HCT116 (cell line): Measurements from ENCODE around the gene ZNF91. TPM values are rescaled to one million over a fixed set of nuclear protein-coding genes. Genes with fewer than 3 reads are reported as not detected.

ENCODE experiments used
- ATAC-seq: fragments of 200-7000 bp; cut with Tn5 transposase; 2 replicates; pipeline ENCODE4 v1.9.1; 2020; ENCODE audit warnings: mild to moderate bottlenecking, moderate library complexity
- BruUV-seq: library from RNA; stranded (reverse); fragments of 400-500 nt; replicated peaks from 2 replicates; lab custom pipeline; 2021; lab: Mats Ljungman, UMichigan
- CTCF ChIA-PET: fragments of 300-600 bp; sonication (Branson Sonifier 250); formaldehyde crosslinking; loops from one replicate; lab custom pipeline; 2021; ENCODE audit warnings: antibody characterized with exemption; lab: Charles Lee
- POLR2A ChIA-PET: fragments of 300-600, 350-600 bp; sonication (Branson Sonifier 250); formaldehyde crosslinking; loops from one replicate; lab custom pipeline; 2021; ENCODE audit warnings: antibody characterized with exemption; lab: Charles Lee
- RAD21 ChIA-PET, 2 experiments: fragments of 300-600 bp; sonication (Branson Sonifier 250); formaldehyde crosslinking; loops; one replicate each; lab custom pipeline; 2023; ENCODE audit warnings: low total read pairs in 2 of 2; ENCODE audit not compliant: uncharacterized antibody in 2 of 2, unreplicated experiment in 2 of 2, low non-redundant PET in 1 of 2; lab: Charles Lee
- DNase-seq: peaks from one replicate; pipeline ENCODE4 v3.0.0-alpha.2; 2010; ENCODE audit warnings: low read depth, low spot score
- H2AFZ ChIP-seq: fragments of 200-600 bp; shearing (Covaris generic), sonication (generic); 2 replicates; pipeline ENCODE4 v1.6.1; 2017; ENCODE audit warnings: low read depth, mixed run types, mixed read lengths, antibody characterized with exemption, low read length; ENCODE audit not compliant: poor library complexity, severe bottlenecking
- H3K27ac ChIP-seq: 2 replicates; pipeline ENCODE4 v1.5.1; 2012; ENCODE audit warnings: low read depth, low read length
- H3K27me3 ChIP-seq: fragments of 200-600 bp; sonication (generic); 2 replicates; pipeline ENCODE4 v1.6.1; 2016; ENCODE audit warnings: mixed run types, low read length, mixed read lengths; ENCODE audit not compliant: insufficient read depth
- H3K36me3 ChIP-seq, 2 experiments: fragments of 200-500 bp in 1 of 2; fragments of 200-600 bp in 1 of 2; sonication (Bioruptor generic) in 1 of 2; sonication (generic) in 1 of 2; 2 replicates each; pipeline versions ENCODE4 v1.5.1 to v1.6.1; 2014 to 2016; ENCODE audit warnings: low read length in 2 of 2, inconsistent platforms in 1 of 2, mixed read lengths in 1 of 2, mixed run types in 1 of 2; ENCODE audit not compliant: insufficient read depth in 2 of 2, control insufficient read depth in 1 of 2
- H3K4me1 ChIP-seq, 2 experiments: fragments of 200-600 bp in 1 of 2; sonication (generic) in 1 of 2; 2 replicates each; pipeline versions ENCODE4 v1.5.1 to v1.6.1; 2012 to 2017; ENCODE audit warnings: low read length in 2 of 2, inconsistent platforms in 1 of 2, mild to moderate bottlenecking in 1 of 2, mixed read lengths in 1 of 2, mixed run types in 1 of 2, moderate library complexity in 1 of 2; ENCODE audit not compliant: insufficient read depth in 2 of 2, control insufficient read depth in 1 of 2
- H3K4me2 ChIP-seq: fragments of 200-600 bp; sonication (generic); 2 replicates; pipeline ENCODE4 v1.6.1; 2017; ENCODE audit warnings: mixed run types, low read length, mixed read lengths
- H3K4me3 ChIP-seq, 2 experiments: fragments of 200-600 bp in 1 of 2; sonication (generic) in 1 of 2; replicated peaks in 1 of 2; 2 replicates each; pipeline ENCODE4 v1.5.1; 2011 to 2016; ENCODE audit warnings: low read length in 2 of 2, control low read depth in 1 of 2, low read depth in 1 of 2, mild to moderate bottlenecking in 1 of 2, mixed read lengths in 1 of 2, mixed run types in 1 of 2
- H3K79me2 ChIP-seq: fragments of 200-600 bp; sonication (generic); 2 replicates; pipeline ENCODE4 v1.6.1; 2017; ENCODE audit warnings: mild to moderate bottlenecking, mixed run types, low read length, moderate library complexity, mixed read lengths; ENCODE audit not compliant: insufficient read depth
- H3K9ac ChIP-seq: fragments of 200-600 bp; sonication (generic); 2 replicates; pipeline ENCODE4 v1.6.1; 2016; ENCODE audit warnings: low read length, mixed read lengths
- H3K9me2 ChIP-seq: fragments of 200-600 bp; sonication (generic), shearing (Covaris generic); 2 replicates; pipeline ENCODE4 v1.6.1; 2017; ENCODE audit warnings: mixed run types, mild to moderate bottlenecking, moderate library complexity; ENCODE audit not compliant: insufficient read depth
- H3K9me3 ChIP-seq, 2 experiments: fragments of 200-500 bp in 1 of 2; fragments of 200-600 bp in 1 of 2; sonication (Bioruptor generic) in 1 of 2; sonication (generic) in 1 of 2; 2 replicates each; pipeline ENCODE4 v1.6.1; 2014 to 2017; ENCODE audit warnings: low read length in 2 of 2, mixed read lengths in 2 of 2, inconsistent platforms in 1 of 2, low read depth in 1 of 2, mild to moderate bottlenecking in 1 of 2, mixed run types in 1 of 2, moderate library complexity in 1 of 2; ENCODE audit not compliant: control insufficient read depth in 1 of 2, insufficient read depth in 1 of 2
- H4K20me1 ChIP-seq: fragments of 200-600 bp; sonication (generic), shearing (Covaris generic); 2 replicates; pipeline ENCODE4 v1.6.1; 2017; ENCODE audit warnings: mixed run types, mild to moderate bottlenecking, moderate library complexity; ENCODE audit not compliant: insufficient read depth
- CTCF ChIP-seq, 3 experiments: fragments of 200-600 bp in 1 of 3; sonication (generic) in 1 of 3; IDR thresholded peaks in 2 of 3; conservative IDR thresholded peaks in 1 of 3; 2 replicates each; pipeline ENCODE4 v1.5.1; 2012 to 2017; ENCODE audit warnings: low read depth in 2 of 3, low read length in 2 of 3, antibody characterized with exemption in 1 of 3, borderline replicate concordance in 1 of 3, control low read depth in 1 of 3, mild to moderate bottlenecking in 1 of 3, mixed read lengths in 1 of 3, mixed run types in 1 of 3, moderate library complexity in 1 of 3; ENCODE audit not compliant: insufficient read depth in 1 of 3
- ELF1 ChIP-seq: IDR thresholded peaks from 2 replicates; pipeline ENCODE4 v1.6.1; 2012; ENCODE audit warnings: low read depth, borderline replicate concordance
- EZH2phosphoT487 ChIP-seq: fragments of 200-600 bp; IDR thresholded peaks from 2 replicates; pipeline ENCODE4 v1.6.1; 2018; ENCODE audit warnings: antibody characterized with exemption, borderline replicate concordance
- JUND ChIP-seq: IDR thresholded peaks from 2 replicates; pipeline ENCODE4 v1.6.1; 2012
- POLR2AphosphoS5 ChIP-seq: IDR thresholded peaks from 2 replicates; pipeline ENCODE4 v1.6.1; 2011; ENCODE audit warnings: mild to moderate bottlenecking, low read depth, low read length, moderate library complexity
- RAD21 ChIP-seq: IDR thresholded peaks from 2 replicates; pipeline ENCODE4 v1.6.1; 2012; ENCODE audit warnings: low read depth, mild to moderate bottlenecking
- REST ChIP-seq: IDR thresholded peaks from 2 replicates; pipeline ENCODE4 v1.6.1; 2012; ENCODE audit warnings: low read depth
- SP1 ChIP-seq: IDR thresholded peaks from 2 replicates; pipeline ENCODE4 v1.6.1; 2012; ENCODE audit warnings: low read depth
- SRF ChIP-seq: IDR thresholded peaks from 2 replicates; pipeline ENCODE4 v1.6.1; 2012; ENCODE audit warnings: low read depth
- TCF7L2 ChIP-seq: IDR thresholded peaks from 2 replicates; pipeline ENCODE4 v1.7.0; 2011; ENCODE audit warnings: borderline replicate concordance, inconsistent platforms; ENCODE audit not compliant: insufficient read depth, insufficient read length; ENCODE audit errors: extremely low read depth
- YY1 ChIP-seq: IDR thresholded peaks from 2 replicates; pipeline ENCODE4 v1.6.1; 2011; ENCODE audit warnings: low read length, low read depth, moderate library complexity, mild to moderate bottlenecking; ENCODE audit not compliant: insufficient replicate concordance; ENCODE audit errors: extremely low read depth
- ZBTB33 ChIP-seq: IDR thresholded peaks from 2 replicates; pipeline ENCODE4 v1.6.1; 2011; ENCODE audit warnings: mild to moderate bottlenecking, low read length, moderate library complexity; ENCODE audit not compliant: insufficient replicate concordance; ENCODE audit errors: extremely low read depth
- ZFX ChIP-seq: fragments of 450-650 bp; IDR thresholded peaks from 2 replicates; pipeline ENCODE4 v1.6.1; 2017
- intact Hi-C: fragments of 100-400 bp; cut with micrococcal nuclease; formaldehyde crosslinking; loops from 2 replicates; pipeline ENCODE4 v1.10.0; 2022
- total RNA-seq: library from RNA; stranded (reverse); gene quantifications from one replicate; pipeline ENCODE4 v1.2.1, GENCODE V29; 2021; ENCODE audit not compliant: unreplicated experiment

The ZNF91 gene
- total RNA-seq, 1 experiment from 2014 or later = 12.3 TPM

GRCh38 chr19:23393121-23393520 is 2.1 kb downstream of the ZNF91 start:
- Histone ChIP-seq H3K36me3 (no peaks in the 10 kb centered on the region), H2AFZ (no peak overlapping the region), H3K4me3 (no peak overlapping the region), H3K27me3 (no peaks in the 10 kb centered on the region), H3K9me2 (no peaks in the 10 kb centered on the region), H3K4me2 (no peak overlapping the region), H3K79me2 (peaks cover 26% of the 10 kb centered on the region), H3K9me3 (peaks cover 0 to 1% of the 10 kb centered on the region in 2 experiments; a peak in 2 of 4 replicates), H3K27ac (no peak overlapping the region), H3K9ac (no peak overlapping the region), H3K4me1 (no peaks in the 10 kb centered on the region; a peak in 1 of 4 replicates), H4K20me1 (no peaks in the 10 kb centered on the region)
- ChIA-PET CTCF (no interaction called here), RAD21 (no interaction called here), POLR2A (no interaction called here)
- no TSS peak for BruUV-seq
- ATAC-seq (no peak), DNase-seq (no peak)
- intact Hi-C loops = no loop called here
- TF ChIP-seq TCF7L2 (no peak), RAD21 (no peak), SP1 (no peak), ELF1 (no peak), YY1 (no peak), CTCF (IDR thresholded peaks at IDR 0.05 in 2 of 3, conservative IDR thresholded peaks at IDR 0.05 in 1 of 3; ENCODE audit: borderline replicate concordance in 1 of 3, insufficient read depth in 1 of 3, low read depth in 2 of 3, low read length in 2 of 3) (no peak), EZH2phosphoT487 (no peak)

GRCh38 chr19:23391236-23391635 is 4.0 kb downstream of the ZNF91 start:
- Histone ChIP-seq H3K27ac (no peak overlapping the region), H3K4me2 (no peak overlapping the region), H4K20me1 (no peaks in the 10 kb centered on the region), H3K36me3 (no peaks in the 10 kb centered on the region; a peak in 1 of 4 replicates), H3K27me3 (no peaks in the 10 kb centered on the region), H3K79me2 (peaks cover 34% of the 10 kb centered on the region), H3K9me3 (no peaks in the 10 kb centered on the region; a peak in 2 of 4 replicates), H3K4me3 (no peak overlapping the region), H3K4me1 (no peaks in the 10 kb centered on the region; a peak in 1 of 4 replicates), H3K9ac (no peak overlapping the region), H2AFZ (no peak overlapping the region), H3K9me2 (no peaks in the 10 kb centered on the region)
- CTCF ChIA-PET = no interaction called here
- DNase-seq (no peak), ATAC-seq (no peak)
- intact Hi-C loops = no loop called here
- POLR2A ChIA-PET = no interaction called here
- BruUV-seq = no TSS peak
- RAD21 ChIA-PET = no interaction called here
- no peak for TF ChIP-seq ZBTB33
- TF ChIP-seq SRF = no peak
- TF ChIP-seq ZFX = no peak
- TF ChIP-seq RAD21 = no peak
- no peak for TF ChIP-seq REST
- TF ChIP-seq POLR2AphosphoS5 = no peak
- no peak for TF ChIP-seq JUND
- TF ChIP-seq SP1 = no peak
